Measurements from ENCODE around the gene SLC39A7. TPM values are rescaled to one million over a fixed set of nuclear protein-coding genes. Genes with fewer than 3 reads are reported as not detected.

SLC39A7 gene
- polyA plus RNA-seq, 1 experiment = 151 TPM

GRCh38 chr6:33205191-33206026, 4.7 kb downstream of the SLC39A7 start:
- DNase-seq (ENCODE audit: low read depth) = no peak
- TF ChIP-seq, protein P1, sequence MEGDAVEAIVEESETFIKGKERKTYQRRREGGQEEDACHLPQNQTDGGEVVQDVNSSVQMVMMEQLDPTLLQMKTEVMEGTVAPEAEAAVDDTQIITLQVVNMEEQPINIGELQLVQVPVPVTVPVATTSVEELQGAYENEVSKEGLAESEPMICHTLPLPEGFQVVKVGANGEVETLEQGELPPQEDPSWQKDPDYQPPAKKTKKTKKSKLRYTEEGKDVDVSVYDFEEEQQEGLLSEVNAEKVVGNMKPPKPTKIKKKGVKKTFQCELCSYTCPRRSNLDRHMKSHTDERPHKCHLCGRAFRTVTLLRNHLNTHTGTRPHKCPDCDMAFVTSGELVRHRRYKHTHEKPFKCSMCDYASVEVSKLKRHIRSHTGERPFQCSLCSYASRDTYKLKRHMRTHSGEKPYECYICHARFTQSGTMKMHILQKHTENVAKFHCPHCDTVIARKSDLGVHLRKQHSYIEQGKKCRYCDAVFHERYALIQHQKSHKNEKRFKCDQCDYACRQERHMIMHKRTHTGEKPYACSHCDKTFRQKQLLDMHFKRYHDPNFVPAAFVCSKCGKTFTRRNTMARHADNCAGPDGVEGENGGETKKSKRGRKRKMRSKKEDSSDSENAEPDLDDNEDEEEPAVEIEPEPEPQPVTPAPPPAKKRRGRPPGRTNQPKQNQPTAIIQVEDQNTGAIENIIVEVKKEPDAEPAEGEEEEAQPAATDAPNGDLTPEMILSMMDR (IDR thresholded peaks at IDR 0.05; ENCODE audit: insufficient read depth, low read depth, low read length) = no peak
- ChIA-PET CTCF (interaction anchor here (0.6 to 1.6 kb wide), 3 partner anchors 43 to 221 kb away, joined by 3 to 4 read pairs (median 3); no protein-coding TSS in a partner anchor), POLR2A (no interaction called here)
- H3K27me3 ChIP-seq (ENCODE audit: control insufficient read depth, insufficient read depth, low read length) = no peaks in the 10 kb centered on the region
- peaks cover 23% of the 10 kb centered on the region for H3K36me3 ChIP-seq (ENCODE audit: control insufficient read depth, insufficient read depth, low read length)
- H3K4me3 ChIP-seq (ENCODE audit: low read depth, low read length) = peak overlapping the region; percentile 50

GRCh38 chr6:33206027-33206863, 5.6 kb downstream of the SLC39A7 start:
- no peak for DNase-seq (ENCODE audit: low read depth)
- ChIA-PET CTCF (interaction anchor here (0.6 to 1.6 kb wide), 2 partner anchors 82 to 222 kb away, joined by 3 read pairs; no protein-coding TSS in a partner anchor), POLR2A (no interaction called here)
- no peaks in the 10 kb centered on the region for H3K27me3 ChIP-seq (ENCODE audit: control insufficient read depth, insufficient read depth, low read length)
- peaks cover 25% of the 10 kb centered on the region for H3K36me3 ChIP-seq (ENCODE audit: control insufficient read depth, insufficient read depth, low read length)
- H3K4me3 ChIP-seq (ENCODE audit: low read depth, low read length) = no peak overlapping the region
- TF ChIP-seq, protein P1 (IDR thresholded peaks at IDR 0.05; ENCODE audit: insufficient read depth, low read depth, low read length) = no peak

GRCh38 chr6:33206864-33207551, 6.3 kb downstream of the SLC39A7 start:
- peaks cover 29% of the 10 kb centered on the region for H3K36me3 ChIP-seq (ENCODE audit: control insufficient read depth, insufficient read depth, low read length)
- POLR2A ChIA-PET = no interaction called here
- TF ChIP-seq, protein P1 (IDR thresholded peaks at IDR 0.05; ENCODE audit: insufficient read depth, low read depth, low read length) = no peak
- DNase-seq (ENCODE audit: low read depth) = no peak
- H3K4me3 ChIP-seq (ENCODE audit: low read depth, low read length) = peak overlapping the region; percentile 84
- CTCF ChIA-PET = interaction anchor here (2.2 to 3.1 kb wide), 2 partner anchors 9 to 41 kb away, joined by 11 to 20 read pairs; no protein-coding TSS in a partner anchor
- H3K27me3 ChIP-seq (ENCODE audit: control insufficient read depth, insufficient read depth, low read length) = no peaks in the 10 kb centered on the region

DNA sequence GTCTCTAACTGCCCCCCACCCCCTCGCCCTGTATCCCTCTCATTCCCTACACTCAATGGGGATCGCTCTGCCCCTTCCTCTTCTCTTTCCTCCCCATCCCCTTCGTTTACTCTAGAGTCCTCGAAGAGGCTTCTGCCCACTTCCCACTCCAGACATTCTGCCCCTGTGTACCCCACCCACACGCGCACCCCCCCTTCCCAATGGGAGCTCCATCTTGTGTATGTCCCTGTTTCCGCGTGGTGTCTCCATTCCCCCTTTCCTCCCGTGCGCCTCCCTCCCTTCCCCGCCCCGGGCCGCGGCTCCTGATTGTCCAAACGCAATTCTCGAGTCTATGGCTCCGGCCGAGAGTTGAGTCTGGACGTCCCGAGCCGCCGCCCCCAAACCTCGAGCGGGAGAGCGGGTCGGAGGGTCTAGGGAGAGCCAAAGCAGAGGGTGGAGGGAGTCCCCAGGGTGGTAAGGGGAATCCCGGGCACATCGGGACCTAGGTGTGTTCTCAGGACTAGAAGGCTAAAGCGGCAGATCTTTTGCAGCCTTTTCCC, 7.0 kb downstream of the SLC39A7 start:
- TF ChIP-seq, protein P1 (IDR thresholded peaks at IDR 0.05; ENCODE audit: insufficient read depth, low read depth, low read length) = no peak
- H3K36me3 ChIP-seq (ENCODE audit: control insufficient read depth, insufficient read depth, low read length) = peaks cover 24% of the 10 kb centered on the region
- H3K4me3 ChIP-seq (ENCODE audit: low read depth, low read length) = peak overlapping the region; percentile 84
- DNase-seq (ENCODE audit: low read depth) = no peak
- ChIA-PET POLR2A (interaction anchor here (0.7 kb wide), 1 partner anchor 238 kb away, joined by 20 read pairs; no protein-coding TSS in a partner anchor), CTCF (interaction anchor here (2.2 to 3.1 kb wide), 3 partner anchors 10 to 40 kb away, joined by 7 to 20 read pairs (median 11); no protein-coding TSS in a partner anchor)
- H3K27me3 ChIP-seq (ENCODE audit: control insufficient read depth, insufficient read depth, low read length) = no peaks in the 10 kb centered on the region
